Measurements from ENCODE around the gene KRT85.

The KRT85 gene

DNA sequence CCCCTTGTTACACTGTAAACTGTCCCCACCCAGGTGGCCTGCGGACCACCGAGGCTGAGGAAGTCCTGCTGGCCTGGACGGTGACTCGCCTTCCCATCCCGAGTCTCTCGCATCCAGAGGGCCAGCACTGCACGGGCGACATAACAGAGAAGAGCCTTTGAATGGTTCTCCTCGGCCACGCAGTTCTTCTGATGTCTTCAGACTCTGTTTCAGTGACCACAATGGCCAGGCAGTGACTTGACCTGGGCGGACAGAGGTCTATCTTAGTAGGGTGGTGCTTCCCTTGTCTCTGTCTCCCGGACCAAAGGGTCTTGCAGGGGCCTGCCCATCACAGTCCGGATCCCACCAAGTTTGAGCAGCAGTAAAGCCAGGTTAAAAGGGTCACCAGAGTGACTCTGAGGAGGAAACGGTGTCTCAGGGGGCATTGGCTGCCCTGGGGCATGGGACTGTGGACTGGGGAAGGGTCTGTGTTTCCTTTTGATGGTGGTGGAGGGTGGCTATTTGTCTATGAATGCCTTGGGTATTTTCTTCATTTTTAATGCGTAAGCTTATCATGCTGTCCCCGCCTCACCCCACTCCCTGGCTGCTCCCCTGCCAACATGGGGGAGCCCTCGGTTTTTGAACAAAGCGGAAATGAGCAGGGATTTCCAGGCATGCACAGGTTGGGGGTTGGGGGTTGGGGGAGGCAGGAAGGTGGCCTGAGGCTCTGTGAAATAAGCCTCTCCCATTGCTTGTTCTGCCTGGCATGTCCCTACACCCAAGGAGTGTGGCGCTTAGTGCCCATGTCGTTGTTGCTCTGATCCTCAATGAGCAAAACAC, 10.3 kb downstream of the KRT85 start:
- H3K4me3 ChIP-seq (replicated peaks in 1 of 2; ENCODE audit: low read depth in 2 of 2, low read length in 2 of 2): no peak overlapping the region
- DNase-seq (ENCODE audit: low read depth in 2 of 2): no peak
- TF ChIP-seq CTCF (IDR thresholded peaks at IDR 0.05; ENCODE audit: low read depth, low read length): no peak

DNA sequence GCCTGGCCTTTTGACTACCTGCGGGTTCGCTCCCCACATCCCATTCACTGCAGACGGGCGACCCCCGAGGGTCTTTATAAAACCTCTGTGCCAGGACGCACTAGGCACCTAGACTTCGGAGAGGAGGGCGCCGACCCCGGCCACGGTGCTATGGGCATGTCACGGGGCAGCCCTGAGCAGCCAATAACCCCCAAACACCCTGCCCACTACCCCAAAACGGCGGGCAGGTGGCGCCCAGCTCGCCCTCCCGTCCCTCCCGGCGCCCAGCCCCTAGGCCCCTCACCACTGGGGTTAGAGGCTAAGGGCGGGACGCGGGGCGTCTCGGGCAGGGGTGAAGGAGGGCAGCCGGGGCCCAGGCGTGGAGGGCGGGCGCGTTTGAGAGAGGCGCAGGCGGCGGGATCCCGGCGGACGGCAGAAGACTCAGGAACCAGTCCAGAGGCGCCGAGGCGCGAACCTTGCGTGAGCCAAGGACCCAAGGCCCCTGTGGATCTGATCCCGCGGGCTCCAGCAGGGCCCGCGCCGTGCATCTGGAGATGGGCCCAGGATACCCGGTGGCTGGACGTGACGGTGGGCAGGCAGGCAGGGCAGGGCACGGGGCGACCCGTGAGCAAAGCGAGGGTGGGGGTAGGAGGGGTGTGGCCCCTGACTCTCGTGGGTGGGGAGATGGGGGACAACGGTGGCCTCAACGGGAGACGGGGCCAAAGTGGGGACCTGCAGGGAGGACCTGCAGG, 11.1 kb downstream of the KRT85 start:
- no peak for TF ChIP-seq CTCF (IDR thresholded peaks at IDR 0.05; ENCODE audit: low read depth, low read length)
- H3K4me3 ChIP-seq (replicated peaks in 1 of 2; ENCODE audit: low read depth in 2 of 2, low read length in 2 of 2): no peak overlapping the region
- DNase-seq (ENCODE audit: low read depth in 2 of 2): no peak

- TF ChIP-seq CTCF (IDR thresholded peaks at IDR 0.05; ENCODE audit: low read depth, low read length): no peak
- no peak overlapping the region for H3K4me3 ChIP-seq (replicated peaks in 1 of 2; ENCODE audit: low read depth in 2 of 2, low read length in 2 of 2)
- DNase-seq (ENCODE audit: low read depth in 2 of 2): no peak
These were observed 12.1 kb downstream of the KRT85 start for GRCh38 chr12:52355176-52355575.

- H3K4me3 ChIP-seq (replicated peaks in 1 of 2; ENCODE audit: low read depth in 2 of 2, low read length in 2 of 2): no peak overlapping the region
- no peak for TF ChIP-seq CTCF (IDR thresholded peaks at IDR 0.05; ENCODE audit: low read depth, low read length)
- no peak for DNase-seq (ENCODE audit: low read depth in 2 of 2)
These were observed 13.1 kb downstream of the KRT85 start for GRCh38 chr12:52354200-52354599.

DNA sequence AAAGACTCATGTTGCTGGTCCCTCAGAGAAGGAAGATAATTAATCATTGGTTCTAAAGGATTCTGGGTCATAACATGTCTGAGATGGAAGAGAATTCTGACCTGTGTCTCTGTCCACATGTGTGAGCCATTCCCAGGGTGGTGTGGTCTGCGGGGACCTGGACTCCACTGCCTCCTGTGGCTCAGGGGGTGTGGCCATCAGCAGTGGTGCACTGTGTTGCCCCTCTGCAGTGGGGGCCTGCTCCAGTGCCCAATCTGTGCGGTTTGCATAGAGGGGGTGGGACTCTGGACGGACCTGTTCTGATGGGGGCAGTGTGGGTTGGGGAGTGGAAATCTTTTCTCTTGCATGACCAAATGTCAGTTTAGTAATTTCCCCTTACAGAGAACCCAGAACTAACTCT, 13.5 kb downstream of the KRT85 start:
- no peak for DNase-seq (ENCODE audit: low read depth in 2 of 2)
- no peak overlapping the region for H3K4me3 ChIP-seq (replicated peaks in 1 of 2; ENCODE audit: low read depth in 2 of 2, low read length in 2 of 2)
- TF ChIP-seq CTCF (IDR thresholded peaks at IDR 0.05; ENCODE audit: low read depth, low read length): no peak

DNA sequence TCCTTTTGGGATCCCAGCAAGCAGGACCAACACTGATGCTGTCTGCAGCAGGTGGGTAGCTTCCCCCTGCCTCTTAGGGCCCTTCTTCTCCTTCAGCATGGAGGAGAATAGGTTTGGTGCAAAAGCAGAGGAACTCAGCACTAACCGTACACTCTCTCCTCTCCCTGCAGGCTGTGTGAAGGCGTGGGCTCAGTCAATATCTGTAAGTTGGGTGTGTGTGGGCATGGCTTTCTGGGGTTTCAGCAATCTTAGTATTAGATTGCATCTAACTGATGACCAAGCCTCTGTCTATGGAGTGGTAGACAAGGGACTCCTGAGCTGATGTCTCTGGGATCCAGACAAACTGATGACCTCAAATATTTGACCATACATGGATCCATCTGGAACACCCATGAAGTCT, 14.3 kb downstream of the KRT85 start:
- TF ChIP-seq CTCF (IDR thresholded peaks at IDR 0.05; ENCODE audit: low read depth, low read length): no peak

More for the DNA sequence above, 14.3 kb downstream of the KRT85 start:
- no peak for DNase-seq (ENCODE audit: low read depth in 2 of 2)
- no peak overlapping the region for H3K4me3 ChIP-seq (replicated peaks in 1 of 2; ENCODE audit: low read depth in 2 of 2, low read length in 2 of 2)

Data from cardiac fibroblast (primary cell).